Measurements from ENCODE around the gene SMAD2.

GRCh38 chr18:47790036-47790435, 140.4 kb downstream of the SMAD2 start:
- TF ChIP-seq POLR2AphosphoS5 (IDR thresholded peaks at IDR 0.05; ENCODE audit: low read depth, low read length): no peak
- TF ChIP-seq TAF1 (IDR thresholded peaks at IDR 0.05; ENCODE audit: borderline replicate concordance, low read depth, low read length): no peak
- TF ChIP-seq POLR2A (IDR thresholded peaks at IDR 0.05; ENCODE audit: low read depth, low read length): no peak
